ENCODE results near the gene KBTBD7. TPM values are rescaled to one million over a fixed set of nuclear protein-coding genes. Genes with fewer than 3 reads are reported as not detected.
"Not testable (repeated sequence)": the region's sequence is repeated elsewhere in the genome, so short reads cannot be mapped to it uniquely, and the experiment has no call there.

KBTBD7 gene
- total and polyA plus RNA-seq, 8 donors = 6.9 to 19.2 (median 17.1) TPM

GRCh38 chr13:41178040-41178439, 16.3 kb downstream of the KBTBD7 start:
- H3K27ac ChIP-seq = peak overlapping the region; percentile 39 to 89
- H3K36me3 ChIP-seq = no peaks in the 10 kb centered on the region
- TF ChIP-seq CTCF (IDR thresholded peaks at IDR 0.05) = no peak
- intact Hi-C loops (cut with DNase I) = no loop called here
- no peaks in the 10 kb centered on the region for H3K4me1 ChIP-seq
- no peaks in the 10 kb centered on the region for H3K27me3 ChIP-seq
- ATAC-seq (peak; percentile 66), DNase-seq (peak in 1 of 4 donors; percentile 3)
- H3K9me3 ChIP-seq = peaks cover 0 to 17% of the 10 kb centered on the region in 2 donors
- H3K4me3 ChIP-seq = no peak overlapping the region

- Histone ChIP-seq H3K27ac (peak overlapping the region; percentile 39 to 89), H3K27me3 (no peaks in the 10 kb centered on the region), H3K4me1 (no peaks in the 10 kb centered on the region), H3K9me3 (peaks cover 0 to 17% of the 10 kb centered on the region in 2 donors), H3K36me3 (no peaks in the 10 kb centered on the region), H3K4me3 (no peak overlapping the region)
- ATAC-seq (peak; percentile 64), DNase-seq (no peak)
- no peak for TF ChIP-seq CTCF (IDR thresholded peaks at IDR 0.05)
- intact Hi-C loops (cut with DNase I) = no loop called here
Measured at GRCh38 chr13:41177616-41178015, 16.8 kb downstream of the KBTBD7 start.

GRCh38 chr13:41175576-41175975, 18.8 kb downstream of the KBTBD7 start:
- H3K27me3 ChIP-seq; ATAC-seq; intact Hi-C loops (cut with DNase I); DNase-seq; H3K27ac ChIP-seq; H3K36me3 ChIP-seq; H3K4me1 ChIP-seq; H3K4me3 ChIP-seq: not testable (repeated sequence)
- peaks cover 0 to 17% of the 10 kb centered on the region in 2 donors for H3K9me3 ChIP-seq

- intact Hi-C loops (cut with DNase I) = no loop called here
- no peak for TF ChIP-seq CTCF (IDR thresholded peaks at IDR 0.05)
- Histone ChIP-seq H3K36me3 (no peaks in the 10 kb centered on the region), H3K27ac (no peak overlapping the region), H3K4me1 (no peaks in the 10 kb centered on the region), H3K9me3 (no peaks in the 10 kb centered on the region), H3K4me3 (no peak overlapping the region), H3K27me3 (no peaks in the 10 kb centered on the region)
- DNase-seq (no peak), ATAC-seq (no peak)
Measured at GRCh38 chr13:41162151-41162550, 32.2 kb downstream of the KBTBD7 start.

- intact Hi-C loops (cut with DNase I) = no loop called here
- H3K27ac ChIP-seq = no peak overlapping the region
- H3K36me3 ChIP-seq = no peaks in the 10 kb centered on the region
- TF ChIP-seq CTCF (IDR thresholded peaks at IDR 0.05) = no peak
- H3K4me3 ChIP-seq = no peak overlapping the region
- H3K9me3 ChIP-seq = no peaks in the 10 kb centered on the region
- H3K27me3 ChIP-seq = no peaks in the 10 kb centered on the region
- DNase-seq (no peak), ATAC-seq (no peak)
- no peaks in the 10 kb centered on the region for H3K4me1 ChIP-seq
Measured at GRCh38 chr13:41159174-41159573, 35.2 kb downstream of the KBTBD7 start.

GRCh38 chr13:41157048-41157717, 37.2 kb downstream of the KBTBD7 start:
- no peak for TF ChIP-seq CTCF (IDR thresholded peaks at IDR 0.05)
- Histone ChIP-seq H3K27me3 (no peaks in the 10 kb centered on the region), H3K4me3 (no peak overlapping the region), H3K9me3 (peaks cover 0 to 10% of the 10 kb centered on the region in 2 donors), H3K36me3 (no peaks in the 10 kb centered on the region), H3K4me1 (no peaks in the 10 kb centered on the region), H3K27ac (no peak overlapping the region)
- no peak for ATAC-seq
- DNase-seq = no peak
- intact Hi-C loops (cut with DNase I) = no loop called here

Data from left lung (tissue), 10 donors.